Mesothelial cell of epicardium (in vitro differentiated cells): ENCODE measurements around the gene CHCHD3. TPM values are rescaled to one million over a fixed set of nuclear protein-coding genes. Genes with fewer than 3 reads are reported as not detected.

Experiments used
- DNase-seq, 2 experiments: peaks; one replicate each; pipeline ENCODE4 v3.0.0; 2021; ENCODE audit warnings: low spot score in 2 of 2; ENCODE audit not compliant: unreplicated experiment in 2 of 2
- H3K27ac Mint-ChIP-seq: 2 replicates; pipeline ENCODE4 v1.8.0; 2021; ENCODE audit warnings: mixed read lengths
- H3K27me3 Mint-ChIP-seq: 2 replicates; pipeline ENCODE4 v1.8.0; 2021; ENCODE audit warnings: low read depth, mixed read lengths
- H3K36me3 Mint-ChIP-seq: 2 replicates; pipeline ENCODE4 v1.8.0; 2021; ENCODE audit warnings: mixed read lengths
- H3K4me1 Mint-ChIP-seq: 2 replicates; pipeline ENCODE4 v1.8.0; 2021; ENCODE audit warnings: mixed read lengths
- H3K4me3 Mint-ChIP-seq: 2 replicates; pipeline ENCODE4 v1.8.0; 2021; ENCODE audit warnings: mild to moderate bottlenecking, moderate library complexity, mixed read lengths
- H3K9me3 Mint-ChIP-seq: 2 replicates; pipeline ENCODE4 v1.8.0; 2021; ENCODE audit warnings: mixed read lengths
- total RNA-seq: library from RNA; stranded (reverse); gene quantifications from 3 replicates; pipeline ENCODE4 v1.2.1, GENCODE V29; 2021
- TF ChIP-seq, protein P1 (sequence below): fragments of 200-600 bp; sonication (generic); IDR thresholded peaks from one replicate; pipeline ENCODE4 v1.5.0; 2021; ENCODE audit warnings: antibody characterized with exemption; ENCODE audit not compliant: unreplicated experiment

The CHCHD3 gene
- total RNA-seq, 1 donor from 2014 or later = 54.3 TPM

GRCh38 chr7:133024596-133024995 lies 57.3 kb downstream of the CHCHD3 start:
- Mint-ChIP-seq H3K9me3 (peaks cover 7% of the 10 kb centered on the region), H3K27ac (no peak overlapping the region), H3K36me3 (peaks cover 6% of the 10 kb centered on the region), H3K4me1 (no peaks in the 10 kb centered on the region), H3K27me3 (no peaks in the 10 kb centered on the region), H3K4me3 (no peak overlapping the region)
- TF ChIP-seq, protein P1, sequence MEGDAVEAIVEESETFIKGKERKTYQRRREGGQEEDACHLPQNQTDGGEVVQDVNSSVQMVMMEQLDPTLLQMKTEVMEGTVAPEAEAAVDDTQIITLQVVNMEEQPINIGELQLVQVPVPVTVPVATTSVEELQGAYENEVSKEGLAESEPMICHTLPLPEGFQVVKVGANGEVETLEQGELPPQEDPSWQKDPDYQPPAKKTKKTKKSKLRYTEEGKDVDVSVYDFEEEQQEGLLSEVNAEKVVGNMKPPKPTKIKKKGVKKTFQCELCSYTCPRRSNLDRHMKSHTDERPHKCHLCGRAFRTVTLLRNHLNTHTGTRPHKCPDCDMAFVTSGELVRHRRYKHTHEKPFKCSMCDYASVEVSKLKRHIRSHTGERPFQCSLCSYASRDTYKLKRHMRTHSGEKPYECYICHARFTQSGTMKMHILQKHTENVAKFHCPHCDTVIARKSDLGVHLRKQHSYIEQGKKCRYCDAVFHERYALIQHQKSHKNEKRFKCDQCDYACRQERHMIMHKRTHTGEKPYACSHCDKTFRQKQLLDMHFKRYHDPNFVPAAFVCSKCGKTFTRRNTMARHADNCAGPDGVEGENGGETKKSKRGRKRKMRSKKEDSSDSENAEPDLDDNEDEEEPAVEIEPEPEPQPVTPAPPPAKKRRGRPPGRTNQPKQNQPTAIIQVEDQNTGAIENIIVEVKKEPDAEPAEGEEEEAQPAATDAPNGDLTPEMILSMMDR = no peak
- DNase-seq = no peak

DNA sequence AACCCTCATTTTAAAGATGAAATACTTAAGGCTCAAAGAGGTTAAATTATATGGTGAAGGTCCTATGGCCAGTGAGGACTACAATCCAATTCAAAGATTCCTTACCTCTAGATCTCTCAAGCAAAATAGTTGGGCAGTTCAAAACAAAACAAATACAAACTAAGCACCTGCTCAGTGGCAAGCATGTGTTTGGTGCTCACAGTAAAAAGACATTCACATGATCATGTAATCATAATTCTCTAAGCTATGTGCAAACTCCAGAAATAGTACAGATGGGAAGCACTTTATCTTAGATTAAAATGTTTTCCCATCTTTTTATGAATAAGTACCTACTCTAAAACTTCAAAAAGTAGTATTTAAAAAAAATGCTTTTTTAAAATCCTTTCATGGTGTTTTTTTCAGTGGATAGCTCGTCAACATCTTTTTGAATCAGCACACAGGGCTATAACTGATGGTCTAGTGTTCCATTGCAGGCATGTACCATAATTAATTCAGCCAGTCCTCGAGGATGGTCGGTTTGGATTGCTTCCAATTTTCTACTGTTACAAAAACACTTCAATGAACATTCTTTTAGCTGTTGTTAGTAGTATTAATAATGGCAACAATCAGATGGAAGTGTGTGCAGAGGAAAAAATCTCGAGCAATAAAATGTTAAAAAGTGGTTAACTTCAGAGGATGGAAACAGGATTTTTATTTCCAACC lies 58.4 kb downstream of the CHCHD3 start:
- DNase-seq = no peak
- H3K4me1 Mint-ChIP-seq = no peaks in the 10 kb centered on the region
- H3K9me3 Mint-ChIP-seq = peaks cover 7% of the 10 kb centered on the region
- H3K36me3 Mint-ChIP-seq = peaks cover 10% of the 10 kb centered on the region
- H3K27ac Mint-ChIP-seq = no peak overlapping the region
- H3K4me3 Mint-ChIP-seq = no peak overlapping the region
- H3K27me3 Mint-ChIP-seq = no peaks in the 10 kb centered on the region
- TF ChIP-seq, protein P1 = no peak

DNA sequence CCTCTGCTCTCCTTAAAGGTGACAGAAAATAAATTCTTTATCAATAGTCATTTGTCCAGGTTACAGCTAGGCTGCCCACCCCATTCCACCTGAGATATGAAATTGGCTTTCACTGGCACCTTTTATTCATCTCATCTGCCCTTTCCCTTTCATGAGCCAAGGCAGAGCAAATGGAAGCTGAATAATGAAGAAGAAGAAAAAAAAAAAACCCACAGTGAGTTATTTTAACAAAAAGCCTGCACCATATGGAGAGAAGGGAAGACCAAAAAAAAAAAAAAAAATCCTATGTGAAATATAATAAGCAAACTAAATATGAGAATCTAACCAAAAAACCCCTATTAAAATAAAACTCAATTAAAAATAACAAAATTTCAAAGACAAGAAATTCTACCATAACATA lies 59.2 kb downstream of the CHCHD3 start:
- Mint-ChIP-seq H3K36me3 (peaks cover 10% of the 10 kb centered on the region), H3K27ac (no peak overlapping the region), H3K4me1 (no peaks in the 10 kb centered on the region), H3K27me3 (no peaks in the 10 kb centered on the region), H3K9me3 (peaks cover 7% of the 10 kb centered on the region), H3K4me3 (no peak overlapping the region)
- DNase-seq = no peak
- TF ChIP-seq, protein P1 = no peak

GRCh38 chr7:133021196-133021595 lies 60.7 kb downstream of the CHCHD3 start:
- H3K4me1 Mint-ChIP-seq = no peaks in the 10 kb centered on the region
- DNase-seq = no peak
- H3K4me3 Mint-ChIP-seq = no peak overlapping the region
- TF ChIP-seq, protein P1 = no peak
- H3K36me3 Mint-ChIP-seq = peaks cover 7% of the 10 kb centered on the region
- no peaks in the 10 kb centered on the region for H3K9me3 Mint-ChIP-seq
- H3K27me3 Mint-ChIP-seq = no peaks in the 10 kb centered on the region
- no peak overlapping the region for H3K27ac Mint-ChIP-seq

GRCh38 chr7:133020496-133020895 lies 61.4 kb downstream of the CHCHD3 start:
- H3K9me3 Mint-ChIP-seq = no peaks in the 10 kb centered on the region
- H3K4me1 Mint-ChIP-seq = no peaks in the 10 kb centered on the region
- no peak for DNase-seq

More at GRCh38 chr7:133020496-133020895, 61.4 kb downstream of the CHCHD3 start:
- no peak overlapping the region for H3K4me3 Mint-ChIP-seq
- H3K36me3 Mint-ChIP-seq = peaks cover 9% of the 10 kb centered on the region
- no peaks in the 10 kb centered on the region for H3K27me3 Mint-ChIP-seq
- no peak overlapping the region for H3K27ac Mint-ChIP-seq
- TF ChIP-seq, protein P1 = no peak
